Liver (tissue), 3 donors: Measurements from ENCODE around the gene VPS35L.

ENCODE experiments used
- RAD21 ChIP-seq, 2 donors: IDR thresholded peaks; 2 replicates each; pipeline ENCODE4 v1.6.1; 2016; ENCODE audit warnings: antibody characterized with exemption in 2 of 2, mild to moderate bottlenecking in 2 of 2
- TF ChIP-seq, protein P1 (sequence below): fragments of 150-350 bp; IDR thresholded peaks from 2 replicates; pipeline ENCODE4 v1.5.1; 2017; ENCODE audit warnings: improper control_type of control experiment, low read depth, low read length; ENCODE audit not compliant: missing input control
- TF ChIP-seq, protein P2 (sequence below): IDR thresholded peaks from 2 replicates; pipeline ENCODE4 v1.6.1; 2016; ENCODE audit warnings: antibody characterized with exemption, mild to moderate bottlenecking
- donor health status: healthy.
- donor health status: healthy.

DNA sequence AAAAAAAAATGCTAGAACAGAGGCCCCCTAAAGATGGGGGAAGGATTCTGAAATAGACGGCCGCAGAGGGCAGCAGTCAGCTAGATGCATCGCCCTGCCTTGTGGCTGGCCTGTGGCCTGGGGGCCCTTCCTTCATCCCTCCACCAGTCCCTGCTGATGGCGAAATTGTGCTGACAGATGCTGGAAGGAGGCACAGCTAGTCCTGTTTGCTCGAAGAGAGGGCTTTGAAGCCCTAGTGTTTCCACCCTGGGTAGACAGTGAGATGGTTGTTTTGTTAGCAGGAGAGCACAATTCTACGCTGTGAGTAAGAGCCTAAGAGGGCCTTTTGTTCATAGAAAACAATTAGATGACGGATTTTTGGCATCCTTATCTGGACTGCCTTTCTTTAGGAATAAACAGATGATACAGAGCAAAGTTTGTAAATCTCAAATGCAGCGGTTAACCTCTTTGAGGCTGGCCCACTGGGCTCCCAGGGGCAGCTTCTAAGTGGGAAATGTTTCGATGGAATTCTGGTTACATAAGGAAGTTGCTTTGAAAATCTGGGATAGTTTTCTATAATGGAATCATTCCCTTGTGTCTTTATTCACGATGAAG is 23.0 kb downstream of the VPS35L start:
- TF ChIP-seq, protein P1, sequence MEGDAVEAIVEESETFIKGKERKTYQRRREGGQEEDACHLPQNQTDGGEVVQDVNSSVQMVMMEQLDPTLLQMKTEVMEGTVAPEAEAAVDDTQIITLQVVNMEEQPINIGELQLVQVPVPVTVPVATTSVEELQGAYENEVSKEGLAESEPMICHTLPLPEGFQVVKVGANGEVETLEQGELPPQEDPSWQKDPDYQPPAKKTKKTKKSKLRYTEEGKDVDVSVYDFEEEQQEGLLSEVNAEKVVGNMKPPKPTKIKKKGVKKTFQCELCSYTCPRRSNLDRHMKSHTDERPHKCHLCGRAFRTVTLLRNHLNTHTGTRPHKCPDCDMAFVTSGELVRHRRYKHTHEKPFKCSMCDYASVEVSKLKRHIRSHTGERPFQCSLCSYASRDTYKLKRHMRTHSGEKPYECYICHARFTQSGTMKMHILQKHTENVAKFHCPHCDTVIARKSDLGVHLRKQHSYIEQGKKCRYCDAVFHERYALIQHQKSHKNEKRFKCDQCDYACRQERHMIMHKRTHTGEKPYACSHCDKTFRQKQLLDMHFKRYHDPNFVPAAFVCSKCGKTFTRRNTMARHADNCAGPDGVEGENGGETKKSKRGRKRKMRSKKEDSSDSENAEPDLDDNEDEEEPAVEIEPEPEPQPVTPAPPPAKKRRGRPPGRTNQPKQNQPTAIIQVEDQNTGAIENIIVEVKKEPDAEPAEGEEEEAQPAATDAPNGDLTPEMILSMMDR = no peak
- TF ChIP-seq, protein P2, sequence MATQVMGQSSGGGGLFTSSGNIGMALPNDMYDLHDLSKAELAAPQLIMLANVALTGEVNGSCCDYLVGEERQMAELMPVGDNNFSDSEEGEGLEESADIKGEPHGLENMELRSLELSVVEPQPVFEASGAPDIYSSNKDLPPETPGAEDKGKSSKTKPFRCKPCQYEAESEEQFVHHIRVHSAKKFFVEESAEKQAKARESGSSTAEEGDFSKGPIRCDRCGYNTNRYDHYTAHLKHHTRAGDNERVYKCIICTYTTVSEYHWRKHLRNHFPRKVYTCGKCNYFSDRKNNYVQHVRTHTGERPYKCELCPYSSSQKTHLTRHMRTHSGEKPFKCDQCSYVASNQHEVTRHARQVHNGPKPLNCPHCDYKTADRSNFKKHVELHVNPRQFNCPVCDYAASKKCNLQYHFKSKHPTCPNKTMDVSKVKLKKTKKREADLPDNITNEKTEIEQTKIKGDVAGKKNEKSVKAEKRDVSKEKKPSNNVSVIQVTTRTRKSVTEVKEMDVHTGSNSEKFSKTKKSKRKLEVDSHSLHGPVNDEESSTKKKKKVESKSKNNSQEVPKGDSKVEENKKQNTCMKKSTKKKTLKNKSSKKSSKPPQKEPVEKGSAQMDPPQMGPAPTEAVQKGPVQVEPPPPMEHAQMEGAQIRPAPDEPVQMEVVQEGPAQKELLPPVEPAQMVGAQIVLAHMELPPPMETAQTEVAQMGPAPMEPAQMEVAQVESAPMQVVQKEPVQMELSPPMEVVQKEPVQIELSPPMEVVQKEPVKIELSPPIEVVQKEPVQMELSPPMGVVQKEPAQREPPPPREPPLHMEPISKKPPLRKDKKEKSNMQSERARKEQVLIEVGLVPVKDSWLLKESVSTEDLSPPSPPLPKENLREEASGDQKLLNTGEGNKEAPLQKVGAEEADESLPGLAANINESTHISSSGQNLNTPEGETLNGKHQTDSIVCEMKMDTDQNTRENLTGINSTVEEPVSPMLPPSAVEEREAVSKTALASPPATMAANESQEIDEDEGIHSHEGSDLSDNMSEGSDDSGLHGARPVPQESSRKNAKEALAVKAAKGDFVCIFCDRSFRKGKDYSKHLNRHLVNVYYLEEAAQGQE = no peak
- TF ChIP-seq RAD21 (IDR thresholded peaks at IDR 0.05) = no peak
